Left ventricle myocardium inferior (tissue), 1 donor: Measurements from ENCODE around the gene INSIG1. TPM values are rescaled to one million over a fixed set of nuclear protein-coding genes. Genes with fewer than 3 reads are reported as not detected.

Source experiments
- DNase-seq: peaks from one replicate; pipeline ENCODE4 v3.0.0-alpha.2; 2020
- H3K27ac ChIP-seq: fragments of 200-600 bp; replicated peaks from 2 replicates; pipeline ENCODE4 v1.8.0; 2021
- H3K27me3 ChIP-seq: fragments of 200-600 bp; 2 replicates; pipeline ENCODE4 v1.8.0; 2021; ENCODE audit warnings: low read depth
- H3K36me3 ChIP-seq: fragments of 200-600 bp; 2 replicates; pipeline ENCODE4 v1.8.0; 2021
- H3K4me1 ChIP-seq: fragments of 200-600 bp; 2 replicates; pipeline ENCODE4 v1.8.0; 2021
- H3K4me3 ChIP-seq: fragments of 200-600 bp; 2 replicates; pipeline ENCODE4 v1.8.0; 2021; ENCODE audit warnings: mild to moderate bottlenecking, moderate library complexity
- H3K9me3 ChIP-seq: fragments of 200-600 bp; replicated peaks from 2 replicates; pipeline ENCODE4 v1.8.0; 2021
- CTCF ChIP-seq: fragments of 200-600 bp; IDR thresholded peaks from 2 replicates; pipeline ENCODE4 v1.8.0; 2021; ENCODE audit warnings: antibody characterized with exemption, mild to moderate bottlenecking, borderline replicate concordance
- intact Hi-C: fragments of 100-400 bp; cut with micrococcal nuclease; formaldehyde crosslinking; loops from one replicate; pipeline ENCODE4 v1.11.0; 2022
- total RNA-seq: library from RNA; stranded (reverse); fragmentation: NEBNext Ultra II Directional; extraction: Animal tissue kit (Norgen Biotek cat#: 25700); gene quantifications from one replicate; pipeline ENCODE4 v1.2.1, GENCODE V29; 2021
- donor health status: DM: no; HTN: yes; CAD: no; lungs with severe emphysema.

The INSIG1 gene
- total RNA-seq, 1 donor from 2014 or later, result 7.5 TPM

GRCh38 chr7:155318245-155318644, 20.6 kb downstream of the INSIG1 start:
- Histone ChIP-seq H3K27me3 (peaks cover 53% of the 10 kb centered on the region), H3K9me3 (no peaks in the 10 kb centered on the region), H3K4me1 (no peaks in the 10 kb centered on the region), H3K4me3 (no peak overlapping the region), H3K36me3 (no peaks in the 10 kb centered on the region), H3K27ac (no peak overlapping the region)
- no peak for TF ChIP-seq CTCF
- no peak for DNase-seq
- intact Hi-C loops, result no loop called here

- Histone ChIP-seq H3K4me3 (no peak overlapping the region), H3K4me1 (no peaks in the 10 kb centered on the region), H3K9me3 (no peaks in the 10 kb centered on the region), H3K27ac (no peak overlapping the region), H3K36me3 (no peaks in the 10 kb centered on the region), H3K27me3 (peaks cover 77% of the 10 kb centered on the region)
- intact Hi-C loops, result no loop called here
- no peak for DNase-seq
- no peak for TF ChIP-seq CTCF
Measured at GRCh38 chr7:155322530-155322929, 24.9 kb downstream of the INSIG1 start.

GRCh38 chr7:155323001-155323638, 25.4 kb downstream of the INSIG1 start:
- intact Hi-C loops, result no loop called here
- Histone ChIP-seq H3K36me3 (no peaks in the 10 kb centered on the region), H3K4me1 (no peaks in the 10 kb centered on the region), H3K27ac (no peak overlapping the region), H3K9me3 (no peaks in the 10 kb centered on the region), H3K4me3 (no peak overlapping the region), H3K27me3 (peaks cover 81% of the 10 kb centered on the region)
- DNase-seq, result no peak
- no peak for TF ChIP-seq CTCF

GRCh38 chr7:155324012-155324917, 26.6 kb downstream of the INSIG1 start:
- Histone ChIP-seq H3K36me3 (no peaks in the 10 kb centered on the region), H3K9me3 (no peaks in the 10 kb centered on the region), H3K4me1 (no peaks in the 10 kb centered on the region), H3K27ac (no peak overlapping the region), H3K4me3 (no peak overlapping the region), H3K27me3 (peaks cover 84% of the 10 kb centered on the region)
- DNase-seq, result no peak
- intact Hi-C loops, result no loop called here
- TF ChIP-seq CTCF, result no peak

- H3K27me3 ChIP-seq, result peaks cover 79% of the 10 kb centered on the region
- H3K4me3 ChIP-seq, result no peak overlapping the region
- no peaks in the 10 kb centered on the region for H3K36me3 ChIP-seq
- H3K4me1 ChIP-seq, result no peaks in the 10 kb centered on the region
- TF ChIP-seq CTCF, result no peak
- DNase-seq, result no peak
- no peaks in the 10 kb centered on the region for H3K9me3 ChIP-seq
- H3K27ac ChIP-seq, result no peak overlapping the region
- intact Hi-C loops, result no loop called here
Measured at GRCh38 chr7:155324918-155325235, 27.2 kb downstream of the INSIG1 start.
